ENCODE results near the gene C10orf62. TPM values are rescaled to one million over a fixed set of nuclear protein-coding genes. Genes with fewer than 3 reads are reported as not detected.

The C10orf62 gene
- total and polyA plus RNA-seq, 9 of the 15 experiments (the other 6 are each of a cell fraction or from before 2014, with no cell fraction given): not detected

GRCh38 chr10:97590748-97591495 is 1.4 kb downstream of the C10orf62 start:
- H3K9ac ChIP-seq (ENCODE audit: insufficient read depth in 1 of 2, low read depth in 2 of 2, low read length in 2 of 2): no peak overlapping the region; a peak in 1 of 4 replicates
- BruUV-seq (replicated peaks): no TSS peak
- no peak for FAIRE-seq

More at GRCh38 chr10:97590748-97591495, 1.4 kb downstream of the C10orf62 start:
- in situ Hi-C loops (cut with MboI): no loop called here
- Histone ChIP-seq H3K4me1 (replicated peaks in 1 of 2; ENCODE audit: control insufficient read depth in 2 of 2, insufficient read depth in 2 of 2, low read length in 2 of 2) (peaks cover 0 to under 1% of the 10 kb centered on the region in 2 experiments; a peak in 3 of 5 replicates), H3K36me3 (ENCODE audit: control insufficient read depth, insufficient read depth, low read length) (no peaks in the 10 kb centered on the region), H3K27ac (ENCODE audit: extremely low read depth, low read depth, low read length) (no peak overlapping the region), H3K9me3 (replicated peaks; ENCODE audit: control insufficient read depth, insufficient read depth, low read depth, low read length) (no peaks in the 10 kb centered on the region), H2AFZ (ENCODE audit: low read depth, low read length) (no peak overlapping the region), H3K4me2 (ENCODE audit: insufficient read depth, low read length) (no peak overlapping the region), H3K27me3 (ENCODE audit: control insufficient read depth in 2 of 2, insufficient read depth in 2 of 2, low read length in 2 of 2) (no peaks in the 10 kb centered on the region), H3K4me3 (no peak overlapping the region), H4K20me1 (replicated peaks; ENCODE audit: control insufficient read depth, insufficient read depth, low read length) (no peaks in the 10 kb centered on the region), H3K9me1 (ENCODE audit: control insufficient read depth, insufficient read depth, low read length) (no peaks in the 10 kb centered on the region), H3K79me2 (ENCODE audit: control insufficient read depth, insufficient read depth, low read length) (no peaks in the 10 kb centered on the region)
- intact Hi-C loops (cut with micrococcal nuclease): no loop called here
- no peak for ATAC-seq
- WGBS (ENCODE audit: insufficient coverage, low coverage, missing lambda C conversion rate): 0% methylated on average over 3 of the region's 5 CpGs
- TF ChIP-seq THAP12 (CRISPR knock-in tag; IDR thresholded peaks at IDR 0.05) (no peak), MYNN (IDR thresholded peaks at IDR 0.05) (no peak), MYNN (CRISPR knock-in tag; IDR thresholded peaks at IDR 0.05) (no peak), PHB2 (IDR thresholded peaks at IDR 0.05; ENCODE audit: low read depth) (no peak), NFE2L1 (tag; IDR thresholded peaks at IDR 0.05; ENCODE audit: borderline replicate concordance, low read depth) (no peak), ZNF239 (CRISPR knock-in tag; IDR thresholded peaks at IDR 0.05) (no peak), NFIC (IDR thresholded peaks at IDR 0.05) (peak; percentile 75)
- ChIA-PET CTCF (ENCODE audit: low intra/inter-chr PET ratio) (no interaction called here), POLR2A (interaction anchor here (0.8 kb wide), 1 partner anchor 40 kb away, joined by 3 read pairs; no protein-coding TSS in a partner anchor)
- DNase-seq (ENCODE audit: extremely low read depth in 1 of 4, low spot score in 3 of 4): no peak

All from K562 (cell line).